HG03378 (cell line): ENCODE results near the gene GPR143.

Experiments
- ATAC-seq: cut with Tn5 transposase; IDR thresholded peaks from one replicate; pipeline ENCODE4 v1.9.1; 2021; ENCODE audit warnings: mild to moderate bottlenecking, moderate library complexity; ENCODE audit not compliant: unreplicated experiment

Gene GPR143

DNA sequence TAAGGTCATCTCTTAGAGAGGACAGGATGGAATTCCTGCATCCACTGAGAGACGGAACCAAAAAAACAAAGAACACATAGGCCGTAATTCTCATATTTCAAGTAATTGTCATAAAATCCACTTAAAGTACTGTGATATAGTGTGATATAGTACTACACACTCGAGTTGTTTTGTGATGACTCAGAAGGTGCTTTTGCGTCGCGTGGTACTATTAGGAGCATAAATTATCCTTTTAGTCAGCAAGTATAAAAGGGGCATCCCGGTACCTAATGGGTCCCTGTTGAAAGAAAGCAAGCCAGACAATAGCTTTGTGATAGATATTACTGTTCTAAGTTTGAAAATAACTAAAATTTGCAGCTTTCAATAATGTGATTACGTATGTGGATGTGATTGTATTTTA lies 55.3 kb downstream of the GPR143 start:
- ATAC-seq, result no peak

DNA sequence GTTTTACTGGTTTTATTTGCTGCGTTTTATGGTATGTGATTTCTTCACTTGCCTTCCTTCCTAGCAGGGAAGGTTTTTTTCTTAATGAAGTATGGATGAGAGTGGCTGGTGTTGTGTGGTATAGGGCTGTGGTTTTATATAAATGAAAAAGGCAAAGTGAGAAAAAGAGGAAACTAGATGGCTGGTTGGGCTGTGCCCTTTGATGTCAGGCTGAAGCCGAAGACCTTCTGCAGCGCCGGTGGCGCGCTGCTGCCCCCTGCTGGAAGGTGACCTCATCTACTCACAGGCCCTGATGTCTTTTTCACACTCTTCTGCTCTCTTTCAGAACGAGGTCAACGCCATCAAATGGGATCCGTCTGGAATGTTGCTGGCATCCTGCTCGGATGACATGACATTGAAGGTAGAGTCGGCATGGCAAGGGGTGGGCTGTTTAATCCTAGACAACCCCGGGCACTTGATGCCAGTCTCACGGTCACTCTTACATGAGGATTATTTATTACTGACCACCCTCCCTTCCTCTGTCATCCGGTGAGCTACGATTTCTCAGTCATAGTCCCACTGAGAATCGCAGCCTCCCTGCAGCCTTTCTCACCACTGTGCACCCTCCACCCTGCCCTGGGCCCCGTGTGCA lies 56.6 kb downstream of the GPR143 start:
- peak; percentile 94 for ATAC-seq

DNA sequence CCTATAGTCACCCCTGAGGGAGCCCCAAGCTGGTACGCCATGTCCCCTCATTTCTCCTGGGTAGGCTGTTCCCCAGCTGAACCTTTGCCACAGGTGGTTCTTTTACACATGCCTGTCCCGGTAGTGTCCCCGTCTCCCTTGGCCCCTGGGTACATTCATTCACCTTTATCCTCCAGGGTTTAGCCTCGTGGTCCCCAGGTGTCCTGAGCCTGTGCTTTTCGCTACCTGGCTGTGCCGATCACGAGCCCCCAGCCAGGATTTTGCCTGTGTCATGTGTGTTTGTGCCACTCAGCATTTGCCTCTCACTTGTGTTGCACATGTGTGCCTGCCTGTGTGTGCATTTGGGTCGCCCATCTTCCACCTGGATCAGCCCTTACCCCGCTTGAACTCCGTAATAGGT lies 57.6 kb downstream of the GPR143 start:
- no peak for ATAC-seq

DNA sequence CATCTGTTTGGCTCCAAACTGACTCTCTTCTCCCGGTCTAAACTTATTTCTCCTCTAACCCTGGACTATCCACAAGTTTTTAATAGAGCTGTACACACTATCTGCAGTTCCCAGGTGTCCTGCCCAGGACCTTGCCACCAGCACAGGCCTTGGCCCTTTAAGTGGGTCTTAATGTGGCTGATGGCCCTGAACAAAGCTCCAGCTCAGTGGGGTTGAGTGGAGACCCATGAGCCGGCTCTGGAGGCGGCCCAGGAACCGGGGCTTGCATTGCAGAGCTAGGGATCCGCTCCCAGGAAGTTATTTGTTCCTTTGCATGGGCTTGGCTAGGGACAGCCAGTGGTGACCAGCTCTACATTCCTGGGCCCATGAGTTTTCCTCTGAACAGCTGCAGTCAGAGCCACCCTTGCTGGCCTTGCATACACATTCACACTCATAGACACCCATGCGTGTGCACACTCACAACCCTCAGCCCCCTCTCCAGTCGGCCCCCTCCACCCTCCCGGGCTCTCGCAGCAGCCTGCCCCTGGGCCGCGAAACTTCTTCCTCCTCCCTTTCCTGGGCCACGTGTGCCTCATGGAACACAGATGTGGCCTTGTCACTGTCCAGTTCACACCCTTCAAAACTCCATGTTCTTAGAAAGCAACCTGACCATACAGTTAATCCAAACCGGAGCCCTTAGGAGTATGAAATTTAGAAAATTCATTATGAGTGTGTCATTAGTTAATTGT lies 58.2 kb downstream of the GPR143 start:
- no peak for ATAC-seq

DNA sequence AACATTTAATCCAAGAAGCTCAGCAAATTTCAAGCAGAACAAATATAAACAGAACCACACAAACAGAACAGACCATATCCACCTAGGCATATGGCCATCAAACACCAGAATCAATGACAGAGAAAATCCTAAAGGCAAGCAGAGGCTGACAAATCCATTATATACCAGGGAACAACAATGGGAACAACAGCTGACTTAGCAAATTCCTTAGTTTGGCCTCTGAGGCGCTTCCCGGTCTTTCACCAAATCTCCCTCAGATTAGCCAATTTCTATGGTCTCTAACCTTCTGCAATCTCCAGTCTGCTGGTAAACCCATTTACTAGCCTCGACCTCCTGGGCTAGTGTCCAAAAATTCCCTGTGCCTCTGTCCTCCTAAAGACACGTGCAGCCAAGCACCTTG lies 59.2 kb downstream of the GPR143 start:
- no peak for ATAC-seq

DNA sequence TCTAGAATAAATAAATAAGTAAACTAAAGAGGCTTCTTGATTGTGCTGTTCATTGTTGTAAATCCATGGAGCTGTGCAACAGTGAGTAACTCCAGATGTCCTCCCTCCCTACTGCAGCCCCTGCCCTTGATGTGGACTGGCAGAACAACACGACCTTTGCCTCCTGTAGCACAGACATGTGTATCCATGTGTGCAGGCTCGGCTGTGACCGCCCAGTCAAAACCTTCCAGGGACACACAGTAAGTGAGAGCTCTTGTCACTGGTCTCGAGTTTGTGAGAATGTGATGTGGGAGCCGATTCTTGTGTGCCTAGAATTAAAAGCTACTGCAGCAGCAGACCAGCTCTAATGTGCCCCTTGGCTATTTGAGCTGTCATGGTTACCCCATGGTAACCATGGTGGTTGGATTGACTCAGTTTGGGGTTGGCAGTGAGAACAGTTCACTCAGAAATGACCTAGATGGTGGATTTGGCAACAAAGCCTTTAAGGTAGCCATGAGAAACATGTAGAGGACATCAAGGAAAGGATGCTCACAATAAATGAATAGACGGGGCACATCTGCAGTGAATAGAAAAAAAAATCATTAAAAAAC lies 60.7 kb downstream of the GPR143 start:
- ATAC-seq, result no peak

DNA sequence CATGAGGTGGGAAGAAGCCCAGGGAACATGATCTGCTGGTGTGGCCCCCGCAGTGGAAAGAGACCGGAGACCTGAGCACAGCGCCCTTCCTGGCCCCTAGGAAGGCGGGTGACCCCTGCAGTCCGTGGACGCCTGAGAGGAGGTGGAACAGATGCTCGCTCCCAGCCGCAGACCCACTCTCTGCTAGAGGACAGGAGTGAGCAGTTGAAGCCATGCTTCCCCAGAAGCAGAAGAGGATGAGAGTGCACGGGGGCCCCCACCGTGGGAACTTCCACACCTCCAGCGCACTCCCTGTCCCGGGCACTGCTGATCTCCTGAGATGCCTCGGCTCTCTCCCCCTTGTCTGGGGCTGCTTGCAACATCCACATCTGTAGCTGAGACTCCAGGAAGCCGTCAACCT lies 62.2 kb downstream of the GPR143 start:
- ATAC-seq, result no peak

DNA sequence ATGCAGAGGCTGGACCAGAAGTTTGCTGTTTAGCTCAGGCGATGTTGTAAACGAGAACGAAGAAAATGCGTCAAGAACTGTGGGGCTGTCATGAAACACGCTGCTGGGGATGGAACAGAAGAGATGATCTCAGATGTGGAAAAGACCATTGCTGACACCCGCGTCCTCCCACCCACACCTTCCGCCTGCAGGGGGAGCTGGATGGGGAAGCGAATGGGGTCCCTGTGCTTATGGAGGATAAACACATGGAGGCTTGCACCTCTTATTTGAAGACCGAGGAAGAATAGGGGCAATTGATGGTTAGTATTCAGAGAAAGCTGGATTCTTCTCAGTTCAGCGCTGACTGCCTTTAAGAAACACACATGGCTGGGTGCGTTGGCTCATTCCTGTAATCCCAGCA lies 63.9 kb downstream of the GPR143 start:
- no peak for ATAC-seq

DNA sequence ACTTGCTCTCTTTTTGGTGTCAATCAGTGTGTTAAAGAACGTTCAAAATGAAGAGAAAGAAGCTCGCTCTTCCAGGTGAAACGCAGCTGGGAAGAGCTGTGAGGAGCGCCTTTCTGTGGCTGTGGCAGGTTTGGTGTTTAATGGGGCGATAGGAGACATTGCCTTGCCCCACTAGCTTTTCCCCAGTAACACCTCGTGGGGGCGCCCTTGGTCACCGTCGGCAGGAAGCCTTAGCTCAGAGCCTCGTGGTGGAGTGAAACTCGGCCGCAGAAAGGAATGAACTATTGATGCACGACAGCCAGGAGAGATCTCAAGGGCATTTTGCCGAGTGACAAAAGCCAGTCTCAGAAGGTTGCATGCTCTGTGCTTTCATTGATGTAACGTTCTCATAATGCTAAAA lies 65.1 kb downstream of the GPR143 start:
- ATAC-seq, result no peak

DNA sequence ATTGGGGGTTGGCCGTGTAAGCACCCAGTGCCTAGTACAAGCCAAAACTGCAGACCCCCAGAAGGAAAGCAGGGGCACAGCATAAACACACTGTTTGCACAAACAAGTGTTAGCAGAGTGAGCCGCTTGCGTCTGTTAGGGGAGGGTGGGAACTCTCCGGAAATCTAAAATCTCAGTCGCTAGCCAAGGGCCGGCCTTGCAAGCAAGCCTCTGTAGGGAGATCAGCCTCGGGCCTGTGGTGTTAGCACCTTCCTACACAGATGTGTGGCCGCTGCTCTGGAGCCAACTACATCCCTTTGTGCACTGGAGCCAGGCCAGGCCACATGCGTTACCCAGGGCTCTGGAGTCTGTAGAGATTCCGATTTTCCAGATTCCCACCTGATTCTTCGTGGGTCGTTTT lies 67.1 kb downstream of the GPR143 start:
- no peak for ATAC-seq

DNA sequence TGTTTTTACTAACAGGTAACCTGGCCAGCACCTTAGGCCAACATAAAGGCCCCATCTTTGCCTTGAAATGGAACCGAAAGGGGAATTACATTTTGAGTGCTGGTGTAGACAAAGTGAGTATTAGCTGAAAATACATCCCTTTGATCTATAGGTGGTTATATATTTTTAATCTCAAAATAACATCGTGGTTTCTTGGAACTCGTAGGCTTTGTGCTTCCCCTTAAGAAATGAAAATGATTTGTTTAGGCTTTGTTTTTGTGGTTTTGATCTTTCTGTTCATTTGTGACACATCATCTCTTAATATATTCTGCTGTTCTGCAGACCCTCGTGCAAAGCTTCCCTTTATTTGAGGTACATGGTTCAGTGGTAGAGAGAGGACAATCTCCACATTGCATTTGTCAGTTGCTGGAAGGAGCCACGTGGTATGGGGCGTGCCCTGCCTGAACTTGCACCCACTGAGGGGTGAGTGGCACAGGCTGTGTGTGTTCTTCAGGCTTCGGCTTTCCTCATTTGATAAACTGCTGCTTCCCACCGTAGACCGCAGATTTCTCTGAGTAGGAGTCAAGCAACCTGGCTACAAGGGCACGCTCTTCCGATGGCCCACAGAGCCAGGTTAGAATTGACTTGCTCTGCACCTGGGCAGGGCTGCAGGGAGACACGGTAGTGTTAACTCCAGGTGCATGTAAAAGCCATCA lies 72.2 kb downstream of the GPR143 start:
- ATAC-seq, result no peak

DNA sequence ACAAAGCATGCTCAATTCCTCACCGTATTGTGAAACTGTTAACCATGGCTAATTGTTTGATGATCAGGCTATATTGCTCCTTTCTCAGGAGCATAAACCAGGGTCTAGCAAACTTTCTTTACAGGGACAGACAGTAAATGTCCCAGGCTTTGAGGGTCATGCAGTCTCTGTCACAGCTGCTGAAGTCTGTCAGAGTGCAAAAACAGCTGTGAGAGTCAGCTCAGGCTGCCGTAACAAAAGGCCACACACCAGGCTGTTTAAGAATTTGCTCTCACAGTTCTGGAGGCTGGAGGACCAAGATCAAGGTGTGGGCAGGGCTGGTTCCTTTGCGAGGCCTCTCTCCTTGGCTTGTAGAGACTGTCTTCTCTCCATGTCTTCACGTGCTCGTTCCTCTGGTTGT lies 75.6 kb downstream of the GPR143 start:
- ATAC-seq, result no peak

DNA sequence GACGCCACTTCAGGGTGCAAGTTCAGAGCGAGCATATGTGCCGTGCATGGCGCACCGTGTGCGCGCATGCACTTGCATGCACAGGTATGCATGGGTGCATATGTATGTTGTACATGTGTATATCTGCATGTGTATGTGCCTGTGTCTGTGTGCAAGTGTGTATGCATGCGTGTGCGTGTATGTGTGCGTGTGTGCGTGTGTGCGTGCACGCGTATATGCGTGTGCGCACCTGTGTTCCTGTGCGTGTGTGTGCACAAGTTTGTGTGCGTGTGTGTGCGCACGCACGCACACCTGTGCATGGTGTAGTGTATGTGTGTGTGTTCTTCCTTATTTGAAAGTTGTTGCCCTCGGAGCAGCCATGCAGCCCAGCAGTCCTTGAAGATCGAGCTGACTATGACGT lies 76.8 kb downstream of the GPR143 start:
- ATAC-seq, result no peak

DNA sequence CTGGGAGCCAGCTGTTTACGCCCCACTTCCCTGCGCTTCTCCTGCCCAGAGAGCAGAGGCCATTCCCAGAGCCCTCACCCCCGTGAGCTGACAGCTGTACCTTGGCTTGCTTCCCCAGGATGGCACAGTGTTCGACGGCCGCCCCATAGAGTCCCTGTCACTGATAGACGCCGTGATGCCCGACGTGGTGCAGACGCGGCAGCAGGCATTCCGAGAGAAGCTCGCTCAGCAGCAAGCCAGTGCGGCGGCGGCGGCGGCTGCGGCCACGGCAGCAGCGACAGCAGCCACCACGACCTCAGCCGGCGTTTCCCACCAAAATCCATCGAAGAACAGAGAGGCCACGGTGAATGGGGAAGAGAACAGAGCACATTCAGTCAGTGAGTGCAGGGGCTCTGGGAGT lies 77.7 kb downstream of the GPR143 start:
- ATAC-seq, result no peak

DNA sequence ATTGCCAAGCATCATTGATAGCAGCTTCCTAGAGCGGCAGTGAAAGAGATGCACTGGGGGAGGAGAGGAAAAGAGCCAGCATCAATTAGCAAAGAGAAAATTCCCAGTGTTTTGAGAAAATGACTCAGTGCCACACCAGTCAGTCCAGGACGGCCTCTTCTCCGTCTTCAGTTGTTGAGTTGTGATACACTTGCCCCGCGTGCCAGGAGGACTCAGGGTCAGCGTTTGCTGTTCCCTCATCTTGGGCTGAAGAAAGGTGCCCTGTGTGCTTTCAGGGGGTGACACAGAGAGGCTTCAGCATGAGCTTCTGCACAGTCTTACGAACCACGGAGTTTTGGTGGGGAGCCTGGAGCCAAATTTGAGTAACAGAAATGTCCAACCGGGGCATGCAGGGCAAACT lies 82.3 kb downstream of the GPR143 start:
- no peak for ATAC-seq

DNA sequence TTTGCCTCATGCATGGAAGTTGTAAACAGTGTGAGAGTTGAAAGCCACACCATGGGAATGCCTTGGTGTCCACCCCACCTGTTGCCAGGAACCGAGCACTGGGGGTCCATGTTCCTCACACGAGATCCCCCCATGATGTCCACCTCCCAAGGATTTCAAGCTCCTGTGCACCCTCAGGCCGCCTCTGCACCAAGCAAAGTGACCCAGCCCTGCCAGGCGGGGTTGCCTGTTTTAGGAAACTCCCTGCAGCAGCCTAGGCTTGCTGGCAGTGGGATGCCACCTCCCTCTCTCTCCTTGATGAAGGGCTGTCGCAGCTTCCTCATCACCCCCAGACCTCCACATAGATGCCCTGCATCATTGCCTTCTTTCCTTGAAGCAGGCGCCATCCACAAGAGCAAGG lies 82.8 kb downstream of the GPR143 start:
- ATAC-seq, result no peak

DNA sequence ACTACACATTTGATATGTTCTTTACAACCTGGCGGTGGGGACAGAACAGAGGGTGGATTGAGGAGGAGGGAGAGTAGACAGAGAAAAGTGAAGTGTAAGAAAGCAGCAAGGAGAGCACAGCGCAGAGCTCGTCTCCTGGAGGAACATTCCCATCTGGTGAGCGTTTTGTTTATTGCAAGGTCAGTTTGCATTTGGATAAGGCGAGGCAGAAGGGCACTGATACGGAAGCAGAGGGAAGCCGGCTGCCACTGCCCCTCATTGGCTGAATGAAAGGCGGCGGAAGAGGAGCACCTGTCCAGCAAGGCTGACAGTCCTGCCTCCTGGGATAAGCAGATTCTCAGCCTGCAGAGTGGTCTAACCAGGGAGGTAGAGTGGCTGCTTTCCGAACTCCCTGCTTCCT lies 83.2 kb downstream of the GPR143 start:
- ATAC-seq, result no peak

DNA sequence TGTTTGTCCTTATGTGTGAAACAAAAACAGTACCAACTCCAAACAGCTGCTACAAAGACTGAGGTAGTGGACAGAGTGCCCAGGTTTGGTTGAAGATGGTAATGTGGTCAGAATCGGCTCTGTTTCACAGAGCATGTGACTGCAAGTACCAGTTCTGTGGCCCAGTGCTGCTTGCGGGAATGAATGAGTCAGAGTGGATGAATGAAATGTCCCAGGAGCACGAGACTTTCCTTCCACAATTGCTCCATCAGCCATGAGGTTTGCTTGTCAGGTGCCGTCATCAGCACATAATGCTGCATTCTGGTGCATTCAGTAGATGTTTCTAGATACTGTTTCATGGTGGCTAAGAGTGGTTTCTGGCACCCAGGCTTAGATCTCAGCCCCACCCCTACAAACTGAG lies 84.2 kb downstream of the GPR143 start:
- no peak for ATAC-seq

DNA sequence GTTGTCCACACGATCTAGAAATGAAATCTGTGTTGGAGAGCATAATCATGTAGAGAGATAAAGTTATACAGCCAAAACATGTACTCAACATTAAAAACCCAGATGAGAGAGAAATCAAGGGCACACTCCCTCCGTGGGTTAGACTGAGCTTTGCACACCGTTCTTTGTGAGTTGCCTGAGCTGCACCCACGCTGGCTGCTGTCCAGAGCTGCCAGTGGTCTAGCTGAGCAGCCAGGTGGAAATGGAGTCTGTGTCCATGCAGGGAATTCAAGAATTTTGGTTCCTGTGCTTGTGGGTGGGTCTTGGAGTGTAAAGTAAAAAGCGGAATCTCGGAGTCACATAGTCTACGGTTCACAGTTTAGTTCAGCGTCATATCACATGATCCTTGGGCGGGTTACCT lies 84.6 kb downstream of the GPR143 start:
- no peak for ATAC-seq

DNA sequence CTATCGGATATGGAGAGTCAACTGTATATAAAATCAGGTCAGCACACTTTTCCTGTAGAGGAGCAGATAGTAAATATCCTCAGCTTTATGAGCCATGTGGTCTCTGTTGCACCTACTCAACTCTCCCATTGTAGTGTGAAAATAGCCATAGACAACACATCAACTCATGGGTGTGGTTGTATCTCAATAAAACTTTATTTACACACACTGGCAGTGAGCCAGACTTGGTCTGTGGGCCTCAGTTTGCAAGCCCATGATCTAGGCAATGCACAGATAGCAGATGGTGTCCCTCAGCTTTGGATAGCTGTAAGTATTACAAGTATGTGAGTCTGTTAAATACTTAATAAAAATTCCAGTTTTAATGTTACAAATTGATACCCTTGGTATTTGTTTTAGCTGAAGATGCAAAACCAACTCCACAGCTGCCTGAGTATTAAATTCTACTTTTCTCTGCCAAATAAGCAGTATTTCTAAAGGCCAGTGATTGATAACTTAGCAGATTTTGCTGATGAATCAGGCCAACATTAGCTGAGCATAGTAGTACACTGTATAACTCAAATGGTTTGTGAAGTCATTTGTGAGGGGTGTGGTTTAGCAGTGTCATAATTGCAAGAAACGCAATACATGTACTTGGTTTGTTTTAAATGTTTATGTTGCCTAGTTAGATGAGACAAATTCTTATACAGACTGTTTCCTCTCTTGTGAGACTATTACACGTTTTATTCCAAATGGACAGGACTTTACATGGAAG lies 87.3 kb downstream of the GPR143 start:
- ATAC-seq, result no peak

DNA sequence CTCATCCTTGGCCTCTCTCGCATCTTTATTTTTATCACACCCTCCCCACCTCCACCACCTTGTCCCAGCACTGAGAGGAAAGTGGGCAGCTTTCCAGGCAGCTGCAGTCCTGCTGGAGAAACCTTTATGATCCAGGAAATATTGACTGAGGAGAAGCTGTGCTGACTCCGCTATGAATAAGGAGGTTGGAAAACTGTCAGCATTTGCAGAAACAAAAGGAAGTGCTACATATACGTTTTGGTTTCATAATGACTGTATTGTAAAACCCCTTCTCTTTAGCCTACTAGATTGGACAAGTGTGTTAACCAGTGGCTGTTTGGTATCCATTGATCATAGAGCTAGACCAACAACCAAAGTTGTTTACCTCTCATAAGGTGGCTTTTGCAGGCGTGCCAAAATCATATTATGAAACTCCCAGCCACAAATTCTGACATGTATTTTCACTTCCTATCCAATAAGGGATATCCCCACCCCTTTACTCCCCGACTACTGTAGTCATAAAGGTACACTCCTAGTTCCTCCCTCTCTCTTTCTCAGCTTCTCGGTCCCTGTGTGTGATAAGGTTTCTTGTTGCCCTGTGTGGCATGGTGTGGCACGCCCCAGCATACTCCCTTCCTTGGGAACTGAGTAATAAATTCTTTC lies 88.4 kb downstream of the GPR143 start:
- ATAC-seq, result peak; percentile 99
